HL-60 (cell line): Measurements from ENCODE around the gene CRNKL1.

Source experiments
- CTCF ChIP-seq: IDR thresholded peaks from one replicate; pipeline ENCODE4 v1.5.1; 2011; ENCODE audit warnings: low read length, control low read depth, inconsistent platforms; ENCODE audit not compliant: insufficient read depth
- POLR2AphosphoS5 ChIP-seq: IDR thresholded peaks from 2 replicates; pipeline ENCODE4 v1.6.1; 2012; ENCODE audit warnings: low read depth
- REST ChIP-seq: IDR thresholded peaks from 2 replicates; pipeline ENCODE4 v1.6.1; 2012; ENCODE audit warnings: low read depth; ENCODE audit not compliant: insufficient replicate concordance

DNA sequence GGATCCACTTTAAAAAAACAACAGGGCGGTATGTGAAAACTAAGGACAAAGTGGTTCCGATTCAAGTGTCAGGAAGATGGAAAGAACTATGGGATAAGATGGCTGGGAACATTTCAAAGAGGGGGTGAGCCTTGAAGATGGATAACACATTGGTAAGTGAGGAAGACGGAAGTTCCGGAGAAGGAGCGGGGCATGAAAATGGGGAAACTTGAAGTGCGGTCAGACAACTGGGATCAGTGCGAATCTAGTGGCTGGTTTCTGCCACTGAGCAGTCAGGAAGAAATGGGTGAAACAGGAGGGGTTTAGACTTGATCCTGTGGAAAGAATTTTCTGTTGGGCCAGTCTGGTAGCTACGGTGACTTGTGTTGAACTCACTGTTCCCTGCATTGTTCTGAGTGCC lies 33.9 kb downstream of the CRNKL1 start:
- no peak for TF ChIP-seq CTCF
- TF ChIP-seq POLR2AphosphoS5: no peak
- no peak for TF ChIP-seq REST
